BLaER1 (cell line): ENCODE results near the gene OSBPL1A.
A peak's percentile ranks its signal among the peaks of the same experiment; 100 is the strongest.

Source experiments
- H3K27ac ChIP-seq: shearing (Covaris generic); formaldehyde crosslinking; 2 replicates; pipeline ENCODE4 v1.8.1; 2022
- H3K27me3 ChIP-seq: shearing (Covaris generic); formaldehyde crosslinking; 2 replicates; pipeline ENCODE4 v1.8.1; 2022
- H3K36me3 ChIP-seq: shearing (Covaris generic); formaldehyde crosslinking; 2 replicates; pipeline ENCODE4 v1.8.1; 2022
- H3K4me1 ChIP-seq: shearing (Covaris generic); formaldehyde crosslinking; 2 replicates; pipeline ENCODE4 v1.8.1; 2022
- H3K4me2 ChIP-seq: shearing (Covaris generic); formaldehyde crosslinking; 2 replicates; pipeline ENCODE4 v1.8.1; 2022
- H3K4me3 ChIP-seq: shearing (Covaris generic); formaldehyde crosslinking; 2 replicates; pipeline ENCODE4 v1.8.1; 2022
- H3K9ac ChIP-seq: shearing (Covaris generic); formaldehyde crosslinking; 2 replicates; pipeline ENCODE4 v1.8.1; 2022
- H3K9me3 ChIP-seq: shearing (Covaris generic); formaldehyde crosslinking; 2 replicates; pipeline ENCODE4 v1.8.1; 2022
- H4K20me1 ChIP-seq: shearing (Covaris generic); formaldehyde crosslinking; 2 replicates; pipeline ENCODE4 v1.8.1; 2022
- Cebpa-rat ChIP-seq: shearing (Covaris generic); IDR thresholded peaks from 2 replicates; pipeline ENCODE4 v1.8.1; 2022

The OSBPL1A gene

GRCh38 chr18:24346254-24346653 is 51.4 kb downstream of the OSBPL1A start:
- Histone ChIP-seq H3K9ac (no peak overlapping the region), H3K36me3 (peaks cover 7% of the 10 kb centered on the region; the same call in 1 of the 2 replicates), H3K4me1 (peaks cover 13% of the 10 kb centered on the region), H3K27ac (no peak overlapping the region), H4K20me1 (no peaks in the 10 kb centered on the region), H3K9me3 (no peaks in the 10 kb centered on the region), H3K27me3 (no peaks in the 10 kb centered on the region), H3K4me3 (no peak overlapping the region), H3K4me2 (peak overlapping the region; percentile 19)
- TF ChIP-seq Cebpa-rat = no peak

GRCh38 chr18:24344509-24344908 is 53.1 kb downstream of the OSBPL1A start:
- Histone ChIP-seq H4K20me1 (no peaks in the 10 kb centered on the region), H3K36me3 (peaks cover 7% of the 10 kb centered on the region; the same call in 1 of the 2 replicates), H3K27me3 (no peaks in the 10 kb centered on the region), H3K9me3 (no peaks in the 10 kb centered on the region), H3K27ac (no peak overlapping the region), H3K4me2 (no peak overlapping the region), H3K4me1 (peaks cover 13% of the 10 kb centered on the region), H3K9ac (no peak overlapping the region), H3K4me3 (no peak overlapping the region)
- no peak for TF ChIP-seq Cebpa-rat

DNA sequence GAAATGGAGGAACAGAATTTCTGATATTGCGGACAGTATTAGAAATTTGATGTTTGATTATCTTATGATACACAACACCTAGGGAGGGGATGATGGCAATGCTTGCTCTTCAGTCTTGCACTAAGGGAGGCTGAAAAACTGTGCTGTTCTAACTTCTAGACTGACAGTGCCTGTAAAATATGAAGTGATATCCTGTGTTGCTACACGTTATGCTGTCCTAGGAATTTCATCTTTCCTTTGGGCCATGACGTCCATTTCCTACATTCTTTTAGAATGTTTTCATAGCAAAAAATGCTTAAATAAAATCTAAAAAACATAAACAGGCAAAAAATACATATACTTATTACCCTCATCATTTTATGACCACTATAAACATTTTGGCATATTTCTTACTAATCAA is 55.3 kb downstream of the OSBPL1A start:
- Histone ChIP-seq H4K20me1 (no peaks in the 10 kb centered on the region), H3K27me3 (no peaks in the 10 kb centered on the region), H3K9ac (no peak overlapping the region), H3K27ac (no peak overlapping the region), H3K4me2 (no peak overlapping the region), H3K4me3 (no peak overlapping the region), H3K4me1 (peaks cover 13% of the 10 kb centered on the region), H3K36me3 (peaks cover 4% of the 10 kb centered on the region; the same call in 1 of the 2 replicates), H3K9me3 (no peaks in the 10 kb centered on the region)
- no peak for TF ChIP-seq Cebpa-rat

DNA sequence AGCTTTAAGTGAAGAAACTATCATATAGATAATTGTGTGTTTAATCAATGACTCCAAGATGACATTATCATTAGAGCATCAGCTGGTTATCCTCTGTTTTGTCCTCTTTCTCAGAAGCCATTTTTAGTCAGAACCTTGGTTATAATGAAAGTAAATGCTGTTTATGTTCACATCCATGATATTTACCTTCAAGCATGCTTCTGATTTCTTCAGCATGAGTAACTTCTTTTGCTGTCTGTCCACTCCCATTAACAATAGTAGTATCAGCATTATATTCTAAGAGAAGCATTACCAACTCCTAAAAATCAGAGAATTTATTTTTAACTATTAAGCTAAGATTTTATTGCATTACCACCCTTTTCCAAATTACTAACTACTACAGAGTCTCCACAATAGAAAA is 56.3 kb downstream of the OSBPL1A start:
- TF ChIP-seq Cebpa-rat = no peak
- Histone ChIP-seq H3K27ac (no peak overlapping the region), H3K4me3 (no peak overlapping the region), H4K20me1 (no peaks in the 10 kb centered on the region), H3K27me3 (no peaks in the 10 kb centered on the region), H3K9me3 (no peaks in the 10 kb centered on the region), H3K9ac (no peak overlapping the region), H3K4me2 (no peak overlapping the region), H3K36me3 (no peaks in the 10 kb centered on the region), H3K4me1 (peaks cover 6% of the 10 kb centered on the region)

DNA sequence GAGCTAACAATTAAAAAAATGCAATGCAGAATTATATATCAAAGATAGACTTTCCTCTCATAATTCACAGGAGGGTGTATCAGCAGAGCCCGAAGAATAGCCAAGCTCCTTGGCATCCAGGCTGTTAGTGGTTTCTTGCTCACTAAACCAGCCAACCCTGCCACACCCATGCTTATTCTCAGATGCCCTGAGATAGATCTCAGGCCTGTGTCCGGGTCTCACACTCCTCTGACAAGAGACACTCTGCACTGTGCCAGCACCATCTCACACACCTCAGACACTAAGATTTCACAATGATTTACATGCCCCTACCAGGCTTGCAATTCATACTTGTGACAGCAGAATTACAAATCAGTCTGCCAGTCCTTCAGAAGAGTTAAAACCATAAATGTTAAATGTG is 64.5 kb downstream of the OSBPL1A start:
- Histone ChIP-seq H3K4me2 (no peak overlapping the region), H3K27ac (no peak overlapping the region), H3K27me3 (no peaks in the 10 kb centered on the region), H3K9ac (no peak overlapping the region), H3K4me3 (no peak overlapping the region), H3K9me3 (peaks cover 8% of the 10 kb centered on the region; the same call in 1 of the 2 replicates), H3K4me1 (no peaks in the 10 kb centered on the region), H3K36me3 (peaks cover 32% of the 10 kb centered on the region), H4K20me1 (no peaks in the 10 kb centered on the region)
- TF ChIP-seq Cebpa-rat = no peak

GRCh38 chr18:24326211-24326610 is 71.4 kb downstream of the OSBPL1A start:
- H3K27me3 ChIP-seq = no peaks in the 10 kb centered on the region
- no peak overlapping the region for H3K4me2 ChIP-seq
- no peaks in the 10 kb centered on the region for H3K4me1 ChIP-seq
- H3K9me3 ChIP-seq = no peaks in the 10 kb centered on the region
- H3K27ac ChIP-seq = no peak overlapping the region
- no peak overlapping the region for H3K4me3 ChIP-seq
- no peak for TF ChIP-seq Cebpa-rat
- H3K9ac ChIP-seq = no peak overlapping the region
- peaks cover 10% of the 10 kb centered on the region for H3K36me3 ChIP-seq
- no peaks in the 10 kb centered on the region for H4K20me1 ChIP-seq

DNA sequence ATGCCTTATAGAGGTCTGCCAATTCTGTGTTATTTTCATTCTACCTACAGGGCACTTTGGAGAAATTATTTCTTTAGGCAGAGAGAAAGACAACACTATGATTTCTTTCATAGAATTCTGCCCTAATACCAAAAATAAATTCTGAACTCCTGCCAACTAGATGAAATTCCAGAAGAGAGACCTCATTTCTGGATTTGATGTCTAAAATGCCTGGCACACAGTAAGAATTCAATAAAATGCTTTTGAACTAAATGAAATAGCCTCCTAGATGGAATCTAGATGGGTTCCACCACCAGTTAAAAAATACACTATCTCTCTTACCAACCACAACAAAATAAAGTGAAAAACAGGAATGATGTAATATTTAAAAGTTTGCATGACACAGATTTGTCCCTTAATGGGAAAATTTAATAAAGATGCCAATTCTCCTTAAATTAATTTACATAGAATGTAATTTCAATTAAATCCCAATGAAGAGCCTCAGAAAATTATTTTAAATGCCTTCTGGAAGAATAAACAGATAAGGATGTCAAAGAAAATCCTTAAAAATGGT is 75.0 kb downstream of the OSBPL1A start:
- H3K4me2 ChIP-seq = no peak overlapping the region
- H3K27ac ChIP-seq = no peak overlapping the region
- H3K9me3 ChIP-seq = no peaks in the 10 kb centered on the region
- H3K9ac ChIP-seq = no peak overlapping the region
- no peaks in the 10 kb centered on the region for H4K20me1 ChIP-seq
- H3K36me3 ChIP-seq = peaks cover 4% of the 10 kb centered on the region; the same call in 1 of the 2 replicates
- TF ChIP-seq Cebpa-rat = no peak
- no peaks in the 10 kb centered on the region for H3K27me3 ChIP-seq
- no peak overlapping the region for H3K4me3 ChIP-seq
- no peaks in the 10 kb centered on the region for H3K4me1 ChIP-seq

DNA sequence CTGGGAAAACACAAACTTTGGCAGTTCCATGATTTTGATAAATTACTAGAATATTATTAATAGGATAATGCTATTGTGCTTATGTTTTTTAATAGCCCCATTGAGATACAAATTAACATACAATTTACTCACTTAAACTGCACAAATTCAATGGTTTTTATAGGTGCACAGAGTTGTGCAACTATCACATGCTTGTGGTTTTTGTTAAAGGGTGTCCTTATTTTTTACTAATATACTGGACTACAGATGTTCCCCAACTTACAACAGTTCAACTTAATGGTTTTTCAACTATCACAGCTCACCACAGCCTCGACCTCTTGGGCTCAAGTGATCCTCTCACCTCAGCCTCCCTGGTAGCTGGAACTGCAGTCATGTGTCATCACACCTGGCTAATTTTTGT is 76.6 kb downstream of the OSBPL1A start:
- no peaks in the 10 kb centered on the region for H3K4me1 ChIP-seq
- no peak for TF ChIP-seq Cebpa-rat
- no peak overlapping the region for H3K4me2 ChIP-seq
- H3K4me3 ChIP-seq = no peak overlapping the region
- H3K9me3 ChIP-seq = no peaks in the 10 kb centered on the region
- H3K27me3 ChIP-seq = no peaks in the 10 kb centered on the region
- no peaks in the 10 kb centered on the region for H4K20me1 ChIP-seq
- H3K36me3 ChIP-seq = peaks cover 6% of the 10 kb centered on the region; the same call in 1 of the 2 replicates
- H3K27ac ChIP-seq = no peak overlapping the region
- no peak overlapping the region for H3K9ac ChIP-seq

DNA sequence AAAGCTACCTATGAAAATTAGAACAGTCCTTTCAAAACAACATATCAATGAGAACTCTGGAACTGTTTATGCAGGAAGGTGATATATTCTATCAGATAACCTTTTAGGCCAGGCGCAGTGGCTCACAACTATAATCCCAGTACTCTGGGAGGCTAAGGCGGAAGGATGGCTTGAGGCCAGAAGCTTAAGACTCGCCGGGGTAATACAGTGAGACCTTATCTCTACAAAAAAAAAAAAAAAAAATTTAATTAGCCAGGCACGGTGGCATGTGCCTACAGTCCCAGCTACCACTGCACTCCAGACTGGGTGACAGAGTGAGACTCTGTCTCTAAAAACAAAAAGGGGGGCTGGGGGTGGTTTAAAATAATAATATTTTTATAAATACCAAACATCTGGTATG is 77.9 kb downstream of the OSBPL1A start:
- TF ChIP-seq Cebpa-rat = no peak
- Histone ChIP-seq H3K4me2 (no peak overlapping the region), H4K20me1 (no peaks in the 10 kb centered on the region), H3K27me3 (no peaks in the 10 kb centered on the region), H3K4me1 (no peaks in the 10 kb centered on the region), H3K36me3 (peaks cover 14% of the 10 kb centered on the region), H3K9me3 (no peaks in the 10 kb centered on the region), H3K27ac (no peak overlapping the region), H3K4me3 (no peak overlapping the region), H3K9ac (no peak overlapping the region)

- no peak for TF ChIP-seq Cebpa-rat
- H3K27ac ChIP-seq = no peak overlapping the region
- H3K4me1 ChIP-seq = no peaks in the 10 kb centered on the region
- H3K9ac ChIP-seq = no peak overlapping the region
- no peaks in the 10 kb centered on the region for H3K27me3 ChIP-seq
- H3K4me2 ChIP-seq = no peak overlapping the region
- H3K4me3 ChIP-seq = no peak overlapping the region
- H3K36me3 ChIP-seq = peaks cover 32% of the 10 kb centered on the region
- H3K9me3 ChIP-seq = no peaks in the 10 kb centered on the region
- no peaks in the 10 kb centered on the region for H4K20me1 ChIP-seq
Measured at GRCh38 chr18:24317370-24317769, 80.3 kb downstream of the OSBPL1A start.

DNA sequence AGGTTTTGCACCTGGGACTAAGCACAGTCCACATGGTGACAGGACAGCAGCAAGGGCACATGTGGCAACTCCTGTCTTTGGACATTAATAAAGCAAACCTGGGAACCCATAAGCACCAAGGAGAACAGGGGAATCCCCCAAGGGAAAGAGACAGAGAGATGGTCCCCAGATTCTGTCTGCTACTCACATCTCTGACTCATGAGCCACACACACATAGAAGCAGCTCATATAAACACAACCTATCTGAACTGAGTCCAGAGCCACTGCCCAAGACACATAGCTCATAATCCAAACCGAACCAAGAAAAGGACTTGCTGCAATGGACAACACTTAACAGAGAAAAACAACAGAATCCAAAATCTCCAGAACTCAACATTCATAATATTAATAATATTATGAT is 82.5 kb downstream of the OSBPL1A start:
- Histone ChIP-seq H3K9me3 (no peaks in the 10 kb centered on the region), H3K27me3 (no peaks in the 10 kb centered on the region), H3K4me2 (no peak overlapping the region), H3K36me3 (peaks cover 43% of the 10 kb centered on the region), H4K20me1 (no peaks in the 10 kb centered on the region), H3K4me1 (no peaks in the 10 kb centered on the region), H3K27ac (no peak overlapping the region), H3K4me3 (no peak overlapping the region), H3K9ac (no peak overlapping the region)
- TF ChIP-seq Cebpa-rat = no peak
